HK-2 (cell line): Measurements from ENCODE around the gene HNRNPA1L2.
"Not testable (repeated sequence)": the region's sequence is repeated elsewhere in the genome, so short reads cannot be mapped to it uniquely, and the experiment has no call there.

Source experiments
- DNase-seq: peaks from one replicate; pipeline ENCODE4 v3.0.0-alpha.2; 2018; ENCODE audit not compliant: unreplicated experiment

Gene HNRNPA1L2

GRCh38 chr13:52642131-52642530 is at the start of gene HNRNPA1L2:
Gene HNRNPA1L2, plus strand, starts transcription at chr13:52642431. Its CDS starts 62 bp downstream, at chr13:52642493.
- DNase-seq: no peak

GRCh38 chr13:52593175-52593574 is 49.1 kb upstream of the HNRNPA1L2 start:
- not testable (repeated sequence) for DNase-seq

- not testable (repeated sequence) for DNase-seq
These were observed 48.4 kb upstream of the HNRNPA1L2 start for GRCh38 chr13:52593812-52594211.

- DNase-seq: not testable (repeated sequence)
These were observed 47.9 kb upstream of the HNRNPA1L2 start for GRCh38 chr13:52594295-52594694.

GRCh38 chr13:52597676-52598075 is 44.6 kb upstream of the HNRNPA1L2 start:
- DNase-seq: no peak

GRCh38 chr13:52599037-52599847 is 43.0 kb upstream of the HNRNPA1L2 start:
- no peak for DNase-seq

GRCh38 chr13:52599848-52600603 is 42.2 kb upstream of the HNRNPA1L2 start:
- DNase-seq: peak; percentile 49

- no peak for DNase-seq
These were observed 41.6 kb upstream of the HNRNPA1L2 start for GRCh38 chr13:52600666-52601065.

GRCh38 chr13:52603316-52603715 is 38.9 kb upstream of the HNRNPA1L2 start:
- DNase-seq: not testable (repeated sequence)

- not testable (repeated sequence) for DNase-seq
These were observed 36.1 kb upstream of the HNRNPA1L2 start for GRCh38 chr13:52606126-52606525.

GRCh38 chr13:52606795-52607194 is 35.4 kb upstream of the HNRNPA1L2 start:
- not testable (repeated sequence) for DNase-seq

GRCh38 chr13:52608184-52608583 is 34.0 kb upstream of the HNRNPA1L2 start:
- not testable (repeated sequence) for DNase-seq

- DNase-seq: not testable (repeated sequence)
These were observed 33.1 kb upstream of the HNRNPA1L2 start for GRCh38 chr13:52609013-52609606.

GRCh38 chr13:52610158-52610557 is 32.1 kb upstream of the HNRNPA1L2 start:
- DNase-seq: not testable (repeated sequence)

GRCh38 chr13:52615134-52615801 is 27.0 kb upstream of the HNRNPA1L2 start:
- no peak for DNase-seq

- no peak for DNase-seq
These were observed 26.4 kb upstream of the HNRNPA1L2 start for GRCh38 chr13:52615812-52616211.

- peak; percentile 85 for DNase-seq
These were observed 24.9 kb upstream of the HNRNPA1L2 start for GRCh38 chr13:52617070-52618060.

GRCh38 chr13:52631083-52631690 is 11.0 kb upstream of the HNRNPA1L2 start:
- DNase-seq: not testable (repeated sequence)

- no peak for DNase-seq
These were observed 3.4 kb upstream of the HNRNPA1L2 start for GRCh38 chr13:52638666-52639328.

GRCh38 chr13:52644108-52644507 is 1.9 kb downstream of the HNRNPA1L2 start:
- DNase-seq: no peak
